GM18907 (cell line): Measurements from ENCODE around the gene PDCD5.

Experiments
- ATAC-seq: cut with Tn5 transposase; IDR thresholded peaks from one replicate; pipeline ENCODE4 v1.9.1; 2021; ENCODE audit warnings: mild to moderate bottlenecking, moderate library complexity; ENCODE audit not compliant: unreplicated experiment

The PDCD5 gene

GRCh38 chr19:32630338-32630737, 49.3 kb downstream of the PDCD5 start:
- no peak for ATAC-seq

- ATAC-seq, result no peak
These were observed 50.4 kb downstream of the PDCD5 start for GRCh38 chr19:32631381-32631780.
